ENCODE measurements around the gene BICDL2. TPM values are rescaled to one million over a fixed set of nuclear protein-coding genes. Genes with fewer than 3 reads are reported as not detected.
"Not testable (repeated sequence)": the region's sequence is repeated elsewhere in the genome, so short reads cannot be mapped to it uniquely, and the experiment has no call there.

Gene BICDL2
- total RNA-seq, 1 donor from 2014 or later: not detected

- peak; percentile 62 for DNase-seq (ENCODE audit: missing footprints)
- ATAC-seq; intact Hi-C loops (cut with DNase I): not testable (repeated sequence)
Observed at GRCh38 chr16:3053330-3053710, 16.6 kb upstream of the BICDL2 start.

- intact Hi-C loops (cut with DNase I); ATAC-seq: not testable (repeated sequence)
- DNase-seq (ENCODE audit: missing footprints): peak; percentile 20
Observed at GRCh38 chr16:3052571-3053329, 16.0 kb upstream of the BICDL2 start.

- ATAC-seq: no peak
- intact Hi-C loops (cut with DNase I): no loop called here
- peak; percentile 63 for DNase-seq (ENCODE audit: missing footprints)
Observed at GRCh38 chr16:3051494-3051893, 14.8 kb upstream of the BICDL2 start.

- ATAC-seq (no peak), DNase-seq (ENCODE audit: missing footprints) (peak; percentile 22)
- intact Hi-C loops (cut with DNase I): no loop called here
Observed at GRCh38 chr16:3051009-3051408, 14.3 kb upstream of the BICDL2 start.

- intact Hi-C loops (cut with DNase I): no loop called here
- DNase-seq (ENCODE audit: missing footprints) (no peak), ATAC-seq (no peak)
Observed at GRCh38 chr16:3050487-3050886, 13.7 kb upstream of the BICDL2 start.

GRCh38 chr16:3049921-3050481 lies 13.3 kb upstream of the BICDL2 start:
- no peak for ATAC-seq
- DNase-seq (ENCODE audit: missing footprints): peak; percentile 60
- intact Hi-C loops (cut with DNase I): no loop called here

- intact Hi-C loops (cut with DNase I): no loop called here
- ATAC-seq (no peak), DNase-seq (ENCODE audit: missing footprints) (peak; percentile 70)
Observed at GRCh38 chr16:3047387-3047720, 10.6 kb upstream of the BICDL2 start.

- ATAC-seq (peak; percentile 4), DNase-seq (ENCODE audit: missing footprints) (peak; percentile 67)
- intact Hi-C loops (cut with DNase I): no loop called here
Observed at GRCh38 chr16:3046641-3047386, 10.1 kb upstream of the BICDL2 start.

GRCh38 chr16:3045758-3046640 lies 9.3 kb upstream of the BICDL2 start, which contains the start of gene MMP25:
Gene MMP25 (plus strand): TSS chr16:3046561. CDS start chr16:3046918, 357 bp downstream.
- intact Hi-C loops (cut with DNase I): no loop called here
- ATAC-seq (peak; percentile 59), DNase-seq (ENCODE audit: missing footprints) (peak; percentile 87)

- no peak for DNase-seq (ENCODE audit: missing footprints)
- intact Hi-C loops (cut with DNase I): no loop called here
- no peak for ATAC-seq
Observed at GRCh38 chr16:3044708-3045107, 8.0 kb upstream of the BICDL2 start.

GRCh38 chr16:3042376-3042775 lies 5.6 kb upstream of the BICDL2 start:
- intact Hi-C loops (cut with DNase I): no loop called here
- ATAC-seq (no peak), DNase-seq (ENCODE audit: missing footprints) (no peak)

GRCh38 chr16:3038896-3039295 lies 2.2 kb upstream of the BICDL2 start:
- ATAC-seq (no peak), DNase-seq (ENCODE audit: missing footprints) (no peak)
- intact Hi-C loops (cut with DNase I): no loop called here

GRCh38 chr16:3038256-3038655 lies 1.5 kb upstream of the BICDL2 start:
- intact Hi-C loops (cut with DNase I): no loop called here
- DNase-seq (ENCODE audit: missing footprints): peak; percentile 60
- ATAC-seq: no peak

- no peak for ATAC-seq
Observed at GRCh38 chr16:3035972-3036725, 595 bp downstream of the BICDL2 start.

GRCh38 chr16:3035289-3035971 lies 1.3 kb downstream of the BICDL2 start:
- intact Hi-C loops (cut with DNase I): no loop called here
- DNase-seq (ENCODE audit: missing footprints): no peak
- no peak for ATAC-seq

More at GRCh38 chr16:3035972-3036725, 595 bp downstream of the BICDL2 start:
- peak; percentile 11 for DNase-seq (ENCODE audit: missing footprints)
- intact Hi-C loops (cut with DNase I): no loop called here

- ATAC-seq (no peak), DNase-seq (ENCODE audit: missing footprints) (no peak)
- intact Hi-C loops (cut with DNase I): no loop called here
Observed at GRCh38 chr16:3032624-3033023, 4.1 kb downstream of the BICDL2 start.
